Endothelial cell (in vitro differentiated cells): ENCODE data around the gene GNL3. TPM values are rescaled to one million over a fixed set of nuclear protein-coding genes. Genes with fewer than 3 reads are reported as not detected.

Experiments
- DNase-seq: peaks from one replicate; pipeline ENCODE4 v3.0.0; 2021; ENCODE audit warnings: low spot score
- H3K27ac Mint-ChIP-seq: one replicate; pipeline ENCODE4 v1.8.0; 2021; ENCODE audit warnings: mixed read lengths, inconsistent platforms; ENCODE audit not compliant: unreplicated experiment
- H3K27me3 Mint-ChIP-seq: one replicate; pipeline ENCODE4 v1.8.0; 2021; ENCODE audit warnings: mild to moderate bottlenecking, moderate library complexity, mixed read lengths, inconsistent platforms; ENCODE audit not compliant: unreplicated experiment
- H3K36me3 Mint-ChIP-seq: one replicate; pipeline ENCODE4 v1.8.0; 2021; ENCODE audit warnings: mild to moderate bottlenecking, low read depth, mixed read lengths, inconsistent platforms; ENCODE audit not compliant: unreplicated experiment
- H3K4me1 Mint-ChIP-seq: one replicate; pipeline ENCODE4 v1.8.0; 2021; ENCODE audit warnings: mild to moderate bottlenecking, mixed read lengths, inconsistent platforms; ENCODE audit not compliant: unreplicated experiment
- H3K4me3 Mint-ChIP-seq: one replicate; pipeline ENCODE4 v1.8.0; 2021; ENCODE audit warnings: mild to moderate bottlenecking, mixed read lengths, inconsistent platforms; ENCODE audit not compliant: unreplicated experiment
- H3K9me3 Mint-ChIP-seq: one replicate; pipeline ENCODE4 v1.8.0; 2021; ENCODE audit warnings: mixed read lengths, inconsistent platforms; ENCODE audit not compliant: unreplicated experiment
- CTCF ChIP-seq: fragments of 200-600 bp; sonication (generic); IDR thresholded peaks from one replicate; pipeline ENCODE4 v1.5.0; 2021; ENCODE audit warnings: antibody characterized with exemption; ENCODE audit not compliant: unreplicated experiment
- total RNA-seq: library from RNA; stranded (reverse); fragmentation: NEBNext Ultra II Directional; extraction: Animal tissue kit (Norgen Biotek cat#: 25700); gene quantifications from one replicate; pipeline ENCODE4 v1.2.1, GENCODE V29; 2021; ENCODE audit not compliant: unreplicated experiment

The GNL3 gene
- total RNA-seq, 1 donor from 2014 or later: 50.0 TPM

GRCh38 chr3:52707585-52707984, 21.8 kb downstream of the GNL3 start:
- H3K36me3 Mint-ChIP-seq: peaks cover 13% of the 10 kb centered on the region
- TF ChIP-seq CTCF: no peak
- DNase-seq: no peak
- H3K27ac Mint-ChIP-seq: peak overlapping the region; percentile 67
- no peaks in the 10 kb centered on the region for H3K9me3 Mint-ChIP-seq
- no peak overlapping the region for H3K4me3 Mint-ChIP-seq
- H3K4me1 Mint-ChIP-seq: peaks cover 27% of the 10 kb centered on the region
- H3K27me3 Mint-ChIP-seq: peaks cover 8% of the 10 kb centered on the region

- H3K36me3 Mint-ChIP-seq: peaks cover 7% of the 10 kb centered on the region
- H3K27ac Mint-ChIP-seq: no peak overlapping the region
- no peak for DNase-seq
- H3K4me3 Mint-ChIP-seq: no peak overlapping the region
- H3K9me3 Mint-ChIP-seq: no peaks in the 10 kb centered on the region
- TF ChIP-seq CTCF: no peak
- H3K27me3 Mint-ChIP-seq: peaks cover 4% of the 10 kb centered on the region
- H3K4me1 Mint-ChIP-seq: peaks cover 14% of the 10 kb centered on the region
These were observed 24.7 kb downstream of the GNL3 start for GRCh38 chr3:52710512-52710911.

GRCh38 chr3:52712291-52713212, 26.7 kb downstream of the GNL3 start:
- H3K9me3 Mint-ChIP-seq: no peaks in the 10 kb centered on the region
- TF ChIP-seq CTCF: no peak

GRCh38 chr3:52714335-52715302, 28.8 kb downstream of the GNL3 start:
- H3K27ac Mint-ChIP-seq: no peak overlapping the region
- H3K9me3 Mint-ChIP-seq: no peaks in the 10 kb centered on the region
- peaks cover 7% of the 10 kb centered on the region for H3K36me3 Mint-ChIP-seq
- H3K27me3 Mint-ChIP-seq: no peaks in the 10 kb centered on the region
- no peak for TF ChIP-seq CTCF
- H3K4me3 Mint-ChIP-seq: no peak overlapping the region
- H3K4me1 Mint-ChIP-seq: peaks cover 2% of the 10 kb centered on the region
- peak; percentile 52 for DNase-seq

More at GRCh38 chr3:52712291-52713212, 26.7 kb downstream of the GNL3 start:
- no peak overlapping the region for H3K27ac Mint-ChIP-seq
- peaks cover 6% of the 10 kb centered on the region for H3K4me1 Mint-ChIP-seq
- no peak for DNase-seq
- no peaks in the 10 kb centered on the region for H3K27me3 Mint-ChIP-seq
- H3K36me3 Mint-ChIP-seq: peaks cover 6% of the 10 kb centered on the region
- H3K4me3 Mint-ChIP-seq: no peak overlapping the region
